ENCODE data around the gene TRDMT1. TPM values are rescaled to one million over a fixed set of nuclear protein-coding genes. Genes with fewer than 3 reads are reported as not detected.

TRDMT1 gene

DNA sequence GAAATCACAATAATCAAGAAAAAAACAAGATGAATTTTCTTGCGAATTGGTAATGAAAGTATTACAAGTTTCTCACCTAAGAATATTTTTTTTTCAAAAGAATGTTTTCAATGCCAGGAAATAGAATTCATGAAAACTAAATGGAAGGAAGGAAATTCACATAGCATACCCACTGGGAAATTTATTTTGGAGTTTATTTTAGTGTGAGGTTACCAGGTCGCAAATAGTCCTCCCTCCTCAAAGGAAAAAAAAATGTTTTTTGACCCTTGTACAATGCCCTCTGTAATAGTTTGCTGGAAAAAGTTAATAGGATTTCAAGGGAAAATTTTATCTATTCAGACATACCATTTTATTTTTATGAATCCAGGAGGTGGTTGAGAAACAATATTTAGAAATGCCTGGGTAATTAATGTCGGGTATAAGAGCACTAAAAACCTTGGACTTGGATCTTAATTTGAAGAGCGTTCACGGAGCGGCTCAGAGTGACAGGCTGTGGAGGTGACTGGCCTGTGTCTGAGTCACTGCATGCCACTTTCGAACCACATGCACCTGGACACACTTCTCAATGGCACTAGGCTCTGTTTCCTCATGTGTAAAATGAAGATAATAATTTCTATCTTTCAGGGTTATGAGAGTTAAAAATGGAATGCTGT, 100.1 kb downstream of the TRDMT1 start:
- no peak overlapping the region for H3K4me2 ChIP-seq (ENCODE audit: insufficient read depth, low read length, poor library complexity, severe bottlenecking)
- H3K4me3 ChIP-seq (ENCODE audit: low read length in 2 of 2), result no peak overlapping the region
- no peak overlapping the region for H2BK5ac ChIP-seq (ENCODE audit: low read length)
- H4K91ac ChIP-seq (ENCODE audit: low read depth, low read length, poor library complexity), result no peak overlapping the region
- H3K27me3 ChIP-seq (ENCODE audit: control insufficient read depth in 3 of 3, insufficient read depth in 3 of 3, low read depth in 1 of 3, low read length in 3 of 3), result no peaks in the 10 kb centered on the region
- H3K9me3 ChIP-seq (replicated peaks in 1 of 2; ENCODE audit: control insufficient read depth in 2 of 2, insufficient read depth in 1 of 2, low read depth in 1 of 2, low read length in 2 of 2), result peaks cover 0 to 3% of the 10 kb centered on the region in 2 donors
- H2BK15ac ChIP-seq (ENCODE audit: low read length), result no peak overlapping the region
- no peak overlapping the region for H3K27ac ChIP-seq (replicated peaks; ENCODE audit: low read length)
- no peak overlapping the region for H2AFZ ChIP-seq (ENCODE audit: low read length)
- H2BK12ac ChIP-seq (ENCODE audit: low read length), result no peak overlapping the region
- no peaks in the 10 kb centered on the region for H3K79me1 ChIP-seq (ENCODE audit: low read depth, low read length)
- WGBS, 2 donors (ENCODE audit: extremely low coverage in 2 of 2, insufficient read length in 2 of 2, insufficient replicate concordance in 1 of 2), result no CpG with 5 or more reads among the region's 7 CpGs
- DNase-seq (ENCODE audit: low spot score), result no peak
- no peak overlapping the region for H3K14ac ChIP-seq (ENCODE audit: low read length)
- no peak overlapping the region for H3K23ac ChIP-seq (ENCODE audit: low read depth, low read length, poor library complexity)
- no peak overlapping the region for H3K4ac ChIP-seq (ENCODE audit: low read length)
- no peak overlapping the region for H2BK120ac ChIP-seq (ENCODE audit: low read depth, low read length)
- no peaks in the 10 kb centered on the region for H3K36me3 ChIP-seq (replicated peaks in 1 of 2; ENCODE audit: control insufficient read depth in 2 of 2, insufficient read depth in 2 of 2, low read length in 2 of 2)
- H4K8ac ChIP-seq (ENCODE audit: low read depth, low read length), result no peak overlapping the region
- no peaks in the 10 kb centered on the region for H3K4me1 ChIP-seq (ENCODE audit: control insufficient read depth in 2 of 2, insufficient read depth in 1 of 2, low read depth in 1 of 2, low read length in 2 of 2)
- no peak overlapping the region for H3K18ac ChIP-seq (ENCODE audit: low read length)
- no peak overlapping the region for H3K9ac ChIP-seq (ENCODE audit: low read depth, low read length, poor library complexity)
- H2AK5ac ChIP-seq (ENCODE audit: low read depth, low read length), result no peak overlapping the region

DNA sequence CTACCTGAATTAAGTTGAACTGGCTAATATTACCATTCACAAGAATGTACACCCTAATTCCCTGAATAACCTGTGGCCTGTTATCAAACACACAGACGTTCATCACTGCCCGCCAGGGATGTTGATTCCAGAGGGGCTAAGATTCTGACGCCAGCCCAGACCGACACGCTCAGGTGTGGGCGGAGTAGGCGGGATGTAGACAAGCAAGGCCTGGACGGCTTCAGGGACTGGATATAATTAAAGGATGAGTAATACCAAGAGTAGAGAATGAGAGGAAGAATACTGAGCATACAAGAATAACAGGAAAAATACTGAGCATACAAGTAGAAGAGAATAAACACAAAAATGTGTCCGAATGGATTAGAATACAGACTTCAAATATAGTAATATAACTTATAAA, 100.9 kb downstream of the TRDMT1 start:
- H3K27ac ChIP-seq (replicated peaks; ENCODE audit: low read length), result no peak overlapping the region
- no peak overlapping the region for H2AK5ac ChIP-seq (ENCODE audit: low read depth, low read length)
- H3K4me2 ChIP-seq (ENCODE audit: insufficient read depth, low read length, poor library complexity, severe bottlenecking), result no peak overlapping the region
- H3K27me3 ChIP-seq (ENCODE audit: control insufficient read depth in 3 of 3, insufficient read depth in 3 of 3, low read depth in 1 of 3, low read length in 3 of 3), result no peaks in the 10 kb centered on the region
- no peaks in the 10 kb centered on the region for H3K36me3 ChIP-seq (replicated peaks in 1 of 2; ENCODE audit: control insufficient read depth in 2 of 2, insufficient read depth in 2 of 2, low read length in 2 of 2)
- H3K4me1 ChIP-seq (ENCODE audit: control insufficient read depth in 2 of 2, insufficient read depth in 1 of 2, low read depth in 1 of 2, low read length in 2 of 2), result no peaks in the 10 kb centered on the region
- no peak overlapping the region for H2BK12ac ChIP-seq (ENCODE audit: low read length)
- H3K9ac ChIP-seq (ENCODE audit: low read depth, low read length, poor library complexity), result no peak overlapping the region
- H4K91ac ChIP-seq (ENCODE audit: low read depth, low read length, poor library complexity), result no peak overlapping the region
- no peak overlapping the region for H2BK5ac ChIP-seq (ENCODE audit: low read length)
- H2BK120ac ChIP-seq (ENCODE audit: low read depth, low read length), result no peak overlapping the region
- H3K4ac ChIP-seq (ENCODE audit: low read length), result no peak overlapping the region
- H3K14ac ChIP-seq (ENCODE audit: low read length), result no peak overlapping the region
- H3K79me1 ChIP-seq (ENCODE audit: low read depth, low read length), result no peaks in the 10 kb centered on the region
- H3K4me3 ChIP-seq (ENCODE audit: low read length in 2 of 2), result no peak overlapping the region
- H3K23ac ChIP-seq (ENCODE audit: low read depth, low read length, poor library complexity), result no peak overlapping the region
- no peak overlapping the region for H3K18ac ChIP-seq (ENCODE audit: low read length)
- H3K9me3 ChIP-seq (replicated peaks in 1 of 2; ENCODE audit: control insufficient read depth in 2 of 2, insufficient read depth in 1 of 2, low read depth in 1 of 2, low read length in 2 of 2), result peaks cover 0 to 3% of the 10 kb centered on the region in 2 donors
- H2BK15ac ChIP-seq (ENCODE audit: low read length), result no peak overlapping the region
- H2AFZ ChIP-seq (ENCODE audit: low read length), result no peak overlapping the region
- no peak for DNase-seq (ENCODE audit: low spot score)
- WGBS, 2 donors (ENCODE audit: extremely low coverage in 2 of 2, insufficient read length in 2 of 2, insufficient replicate concordance in 1 of 2), result no CpG with 5 or more reads among the region's 9 CpGs
- no peak overlapping the region for H4K8ac ChIP-seq (ENCODE audit: low read depth, low read length)

DNA sequence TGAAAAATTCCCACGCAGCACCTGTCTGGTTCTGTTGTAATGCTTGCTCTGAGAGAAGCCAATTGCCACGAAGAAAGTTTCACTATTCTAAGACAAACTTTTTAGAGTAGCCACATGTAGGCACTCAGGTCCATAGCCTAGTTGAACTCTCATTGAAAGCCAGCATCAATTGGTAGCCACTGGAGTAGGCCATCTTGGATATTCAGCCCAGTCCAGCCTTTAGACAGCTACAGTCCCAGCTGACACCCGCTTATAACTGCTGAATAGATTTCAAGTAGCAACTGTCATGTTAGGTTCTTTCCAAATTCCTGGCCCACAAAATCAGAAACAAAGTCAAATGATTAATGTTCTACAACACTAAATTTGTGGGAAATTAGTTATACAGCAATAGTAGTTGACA, 103.5 kb downstream of the TRDMT1 start:
- H3K4ac ChIP-seq (ENCODE audit: low read length), result no peak overlapping the region
- DNase-seq (ENCODE audit: low spot score), result no peak
- no peak overlapping the region for H2BK12ac ChIP-seq (ENCODE audit: low read length)
- no peaks in the 10 kb centered on the region for H3K79me1 ChIP-seq (ENCODE audit: low read depth, low read length)
- H3K4me2 ChIP-seq (ENCODE audit: insufficient read depth, low read length, poor library complexity, severe bottlenecking), result no peak overlapping the region
- no peak overlapping the region for H2BK15ac ChIP-seq (ENCODE audit: low read length)
- H3K27me3 ChIP-seq (ENCODE audit: control insufficient read depth in 3 of 3, insufficient read depth in 3 of 3, low read depth in 1 of 3, low read length in 3 of 3), result no peaks in the 10 kb centered on the region
- H3K9ac ChIP-seq (ENCODE audit: low read depth, low read length, poor library complexity), result no peak overlapping the region
- WGBS, 2 donors (ENCODE audit: extremely low coverage in 2 of 2, insufficient read length in 2 of 2, insufficient replicate concordance in 1 of 2), result no CpG with 5 or more reads among the region's 3 CpGs
- no peak overlapping the region for H3K23ac ChIP-seq (ENCODE audit: low read depth, low read length, poor library complexity)
- peaks cover 0 to 12% of the 10 kb centered on the region in 2 donors for H3K9me3 ChIP-seq (replicated peaks in 1 of 2; ENCODE audit: control insufficient read depth in 2 of 2, insufficient read depth in 1 of 2, low read depth in 1 of 2, low read length in 2 of 2)
- H2BK120ac ChIP-seq (ENCODE audit: low read depth, low read length), result no peak overlapping the region
- H3K4me1 ChIP-seq (ENCODE audit: control insufficient read depth in 2 of 2, insufficient read depth in 1 of 2, low read depth in 1 of 2, low read length in 2 of 2), result no peaks in the 10 kb centered on the region
- no peak overlapping the region for H4K91ac ChIP-seq (ENCODE audit: low read depth, low read length, poor library complexity)
- no peak overlapping the region for H2AFZ ChIP-seq (ENCODE audit: low read length)
- H3K27ac ChIP-seq (replicated peaks; ENCODE audit: low read length), result no peak overlapping the region
- H3K14ac ChIP-seq (ENCODE audit: low read length), result no peak overlapping the region
- no peak overlapping the region for H3K4me3 ChIP-seq (ENCODE audit: low read length in 2 of 2)
- no peak overlapping the region for H2AK5ac ChIP-seq (ENCODE audit: low read depth, low read length)
- H2BK5ac ChIP-seq (ENCODE audit: low read length), result no peak overlapping the region
- no peak overlapping the region for H3K18ac ChIP-seq (ENCODE audit: low read length)
- no peak overlapping the region for H4K8ac ChIP-seq (ENCODE audit: low read depth, low read length)
- no peaks in the 10 kb centered on the region for H3K36me3 ChIP-seq (replicated peaks in 1 of 2; ENCODE audit: control insufficient read depth in 2 of 2, insufficient read depth in 2 of 2, low read length in 2 of 2)

Small RNA genes within 50 kb of the gene (small RNA-seq; reads per million reads assigned to genes)
- gene AC067747.1 (ENCODE audit: insufficient read depth), result not detected

Data from neuronal stem cell (in vitro differentiated cells).